ENCODE results near the gene LTN1. TPM values are rescaled to one million over a fixed set of nuclear protein-coding genes. Genes with fewer than 3 reads are reported as not detected.

Gene LTN1, protein sequence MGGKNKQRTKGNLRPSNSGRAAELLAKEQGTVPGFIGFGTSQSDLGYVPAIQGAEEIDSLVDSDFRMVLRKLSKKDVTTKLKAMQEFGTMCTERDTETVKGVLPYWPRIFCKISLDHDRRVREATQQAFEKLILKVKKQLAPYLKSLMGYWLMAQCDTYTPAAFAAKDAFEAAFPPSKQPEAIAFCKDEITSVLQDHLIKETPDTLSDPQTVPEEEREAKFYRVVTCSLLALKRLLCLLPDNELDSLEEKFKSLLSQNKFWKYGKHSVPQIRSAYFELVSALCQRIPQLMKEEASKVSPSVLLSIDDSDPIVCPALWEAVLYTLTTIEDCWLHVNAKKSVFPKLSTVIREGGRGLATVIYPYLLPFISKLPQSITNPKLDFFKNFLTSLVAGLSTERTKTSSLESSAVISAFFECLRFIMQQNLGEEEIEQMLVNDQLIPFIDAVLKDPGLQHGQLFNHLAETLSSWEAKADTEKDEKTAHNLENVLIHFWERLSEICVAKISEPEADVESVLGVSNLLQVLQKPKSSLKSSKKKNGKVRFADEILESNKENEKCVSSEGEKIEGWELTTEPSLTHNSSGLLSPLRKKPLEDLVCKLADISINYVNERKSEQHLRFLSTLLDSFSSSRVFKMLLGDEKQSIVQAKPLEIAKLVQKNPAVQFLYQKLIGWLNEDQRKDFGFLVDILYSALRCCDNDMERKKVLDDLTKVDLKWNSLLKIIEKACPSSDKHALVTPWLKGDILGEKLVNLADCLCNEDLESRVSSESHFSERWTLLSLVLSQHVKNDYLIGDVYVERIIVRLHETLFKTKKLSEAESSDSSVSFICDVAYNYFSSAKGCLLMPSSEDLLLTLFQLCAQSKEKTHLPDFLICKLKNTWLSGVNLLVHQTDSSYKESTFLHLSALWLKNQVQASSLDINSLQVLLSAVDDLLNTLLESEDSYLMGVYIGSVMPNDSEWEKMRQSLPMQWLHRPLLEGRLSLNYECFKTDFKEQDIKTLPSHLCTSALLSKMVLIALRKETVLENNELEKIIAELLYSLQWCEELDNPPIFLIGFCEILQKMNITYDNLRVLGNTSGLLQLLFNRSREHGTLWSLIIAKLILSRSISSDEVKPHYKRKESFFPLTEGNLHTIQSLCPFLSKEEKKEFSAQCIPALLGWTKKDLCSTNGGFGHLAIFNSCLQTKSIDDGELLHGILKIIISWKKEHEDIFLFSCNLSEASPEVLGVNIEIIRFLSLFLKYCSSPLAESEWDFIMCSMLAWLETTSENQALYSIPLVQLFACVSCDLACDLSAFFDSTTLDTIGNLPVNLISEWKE (N-terminal part only)
- 10 to 100 TPM; 27.4 to 41.1 (median 29.8) TPM for total RNA-seq

DNA sequence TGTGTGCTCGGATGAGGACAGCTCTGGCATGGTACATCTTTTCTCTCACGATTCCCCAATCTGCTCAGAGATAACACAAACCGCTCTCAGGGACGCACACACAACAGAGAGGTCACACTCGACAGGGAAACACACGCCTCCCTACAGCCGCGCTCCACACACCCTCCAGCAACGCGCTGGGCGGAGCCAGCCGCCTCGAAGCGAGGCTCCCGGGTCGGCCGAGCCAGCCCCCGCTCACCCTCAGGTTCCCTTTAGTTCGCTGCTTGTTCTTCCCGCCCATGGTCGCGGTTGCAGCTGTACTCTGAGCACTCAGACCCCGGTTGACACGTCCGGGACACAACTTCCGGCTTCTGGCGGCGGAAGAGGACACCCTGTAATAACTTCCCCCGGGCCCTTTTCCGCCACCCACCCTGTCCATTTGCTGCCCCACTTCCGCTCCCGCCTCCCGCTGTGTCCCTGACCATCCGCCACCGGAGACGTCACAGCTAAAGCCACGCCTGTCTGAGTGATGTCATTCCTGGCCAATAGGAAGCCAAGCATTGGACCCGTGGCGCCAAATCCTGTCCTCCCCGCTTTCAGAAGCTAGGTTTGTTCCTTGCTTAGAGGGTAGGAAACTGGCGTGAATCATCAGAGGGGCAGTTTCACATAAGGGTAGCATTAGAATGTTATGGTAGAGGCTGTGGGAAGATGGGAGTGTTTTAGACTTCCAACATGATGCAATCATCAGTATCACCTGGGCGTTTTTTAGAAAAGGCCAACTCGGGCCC lies at the start of gene LTN1:
LTN1 (minus strand) TSS at position 352 of the 767 bp plus-strand sequence; CDS start at position 280, 72 bp downstream.
- no peaks in the 10 kb centered on the region for H3K27me3 ChIP-seq
- H3K4me3 ChIP-seq, result peak within 1 kb of the TSS; percentile 86 to 92 (median 87)
- no peaks in the 10 kb centered on the region for H3K36me3 ChIP-seq
- DNase-seq (ENCODE audit: low spot score in 2 of 2), result peak; percentile 99
- TF ChIP-seq POLR2A (IDR thresholded peaks at IDR 0.05), result peak; percentile 56
- peak; percentile 86 to 90 (median 86) for TF ChIP-seq POLR2AphosphoS5 (IDR thresholded peaks at IDR 0.05)
- TF ChIP-seq, protein P1, sequence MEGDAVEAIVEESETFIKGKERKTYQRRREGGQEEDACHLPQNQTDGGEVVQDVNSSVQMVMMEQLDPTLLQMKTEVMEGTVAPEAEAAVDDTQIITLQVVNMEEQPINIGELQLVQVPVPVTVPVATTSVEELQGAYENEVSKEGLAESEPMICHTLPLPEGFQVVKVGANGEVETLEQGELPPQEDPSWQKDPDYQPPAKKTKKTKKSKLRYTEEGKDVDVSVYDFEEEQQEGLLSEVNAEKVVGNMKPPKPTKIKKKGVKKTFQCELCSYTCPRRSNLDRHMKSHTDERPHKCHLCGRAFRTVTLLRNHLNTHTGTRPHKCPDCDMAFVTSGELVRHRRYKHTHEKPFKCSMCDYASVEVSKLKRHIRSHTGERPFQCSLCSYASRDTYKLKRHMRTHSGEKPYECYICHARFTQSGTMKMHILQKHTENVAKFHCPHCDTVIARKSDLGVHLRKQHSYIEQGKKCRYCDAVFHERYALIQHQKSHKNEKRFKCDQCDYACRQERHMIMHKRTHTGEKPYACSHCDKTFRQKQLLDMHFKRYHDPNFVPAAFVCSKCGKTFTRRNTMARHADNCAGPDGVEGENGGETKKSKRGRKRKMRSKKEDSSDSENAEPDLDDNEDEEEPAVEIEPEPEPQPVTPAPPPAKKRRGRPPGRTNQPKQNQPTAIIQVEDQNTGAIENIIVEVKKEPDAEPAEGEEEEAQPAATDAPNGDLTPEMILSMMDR (IDR thresholded peaks at IDR 0.05), result no peak
- peak within 1 kb of the TSS; percentile 93 for H3K27ac ChIP-seq
- no peaks in the 10 kb centered on the region for H3K9me3 ChIP-seq
- peaks cover 0 to 6% of the 10 kb centered on the region in 2 donors for H3K4me1 ChIP-seq
- intact Hi-C loops (cut with DNase I; ENCODE audit: low total_unique reads), result no loop called here

DNA sequence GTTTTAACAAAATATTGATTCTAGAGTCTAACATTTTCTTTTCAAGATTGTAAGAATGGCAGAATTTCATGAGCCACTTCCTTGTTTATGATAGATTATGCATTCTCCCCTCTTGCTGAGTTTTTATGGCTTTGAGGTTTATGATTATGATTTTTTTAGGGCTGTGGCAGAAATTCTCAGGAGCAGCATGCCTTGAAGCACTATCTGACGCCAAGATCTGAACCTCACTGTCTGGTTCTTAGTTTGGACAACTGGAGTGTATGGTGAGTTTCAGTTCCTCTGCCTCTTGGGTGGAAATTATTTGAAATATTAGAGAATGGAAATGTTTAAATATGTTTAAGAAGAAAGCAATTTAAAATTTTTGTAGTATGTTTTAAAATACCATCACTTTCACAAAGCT lies 42.0 kb upstream of the LTN1 start:
- Histone ChIP-seq H3K4me3 (no peak overlapping the region), H3K36me3 (peaks cover 6% of the 10 kb centered on the region), H3K9me3 (no peaks in the 10 kb centered on the region), H3K27me3 (no peaks in the 10 kb centered on the region), H3K4me1 (no peaks in the 10 kb centered on the region), H3K27ac (no peak overlapping the region)
- DNase-seq (ENCODE audit: low spot score in 2 of 2), result no peak
- TF ChIP-seq POLR2A (IDR thresholded peaks at IDR 0.05) (no peak), POLR2AphosphoS5 (IDR thresholded peaks at IDR 0.05) (no peak)
- TF ChIP-seq, protein P1 (IDR thresholded peaks at IDR 0.05), result no peak
- intact Hi-C loops (cut with DNase I; ENCODE audit: low total_unique reads), result no loop called here

DNA sequence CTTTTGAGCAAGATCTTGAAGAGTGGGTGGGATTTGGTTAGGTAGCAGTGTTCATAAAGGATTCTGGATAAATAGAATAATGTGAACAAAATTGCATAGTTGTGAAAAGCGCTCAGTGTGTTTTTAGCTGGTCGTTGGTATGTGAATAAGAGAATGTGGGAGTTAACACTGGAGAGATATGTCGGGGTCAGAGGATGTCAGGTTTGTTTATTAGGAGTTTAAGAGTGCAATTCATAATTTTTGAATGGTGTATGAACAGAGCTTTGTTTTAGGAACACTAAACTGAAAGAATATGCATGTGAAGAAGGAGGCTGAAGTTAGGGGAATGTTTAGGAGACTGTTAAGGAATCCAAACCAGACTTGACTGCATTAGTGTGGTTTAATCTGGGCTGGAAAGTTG lies 41.2 kb upstream of the LTN1 start:
- TF ChIP-seq, protein P1 (IDR thresholded peaks at IDR 0.05), result no peak
- no peak for TF ChIP-seq POLR2AphosphoS5 (IDR thresholded peaks at IDR 0.05)
- no peak for TF ChIP-seq POLR2A (IDR thresholded peaks at IDR 0.05)
- DNase-seq (ENCODE audit: low spot score in 2 of 2), result no peak
- Histone ChIP-seq H3K36me3 (peaks cover 6% of the 10 kb centered on the region), H3K4me3 (no peak overlapping the region), H3K27ac (no peak overlapping the region), H3K4me1 (no peaks in the 10 kb centered on the region), H3K27me3 (no peaks in the 10 kb centered on the region), H3K9me3 (no peaks in the 10 kb centered on the region)
- intact Hi-C loops (cut with DNase I; ENCODE audit: low total_unique reads), result no loop called here

DNA sequence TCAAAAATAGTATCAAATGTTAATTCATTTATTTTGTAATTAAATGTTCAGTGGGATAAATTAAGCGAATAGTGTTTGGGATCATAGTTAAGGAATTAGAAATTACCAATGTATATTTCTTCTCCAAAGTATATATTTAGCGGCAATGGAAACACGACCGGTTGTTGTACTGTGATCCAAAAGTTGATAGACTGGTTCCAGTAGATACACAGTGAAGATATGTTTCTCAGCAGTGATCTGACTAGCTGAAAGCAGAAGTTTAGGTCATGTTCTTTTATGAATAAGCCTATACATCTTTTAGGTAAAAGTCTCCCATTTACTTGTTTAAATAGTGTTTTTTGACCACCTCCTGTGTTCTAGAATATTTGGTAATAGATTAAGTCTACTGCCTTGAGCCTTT lies 40.6 kb upstream of the LTN1 start:
- Histone ChIP-seq H3K4me1 (no peaks in the 10 kb centered on the region), H3K36me3 (peaks cover 6% of the 10 kb centered on the region), H3K27ac (no peak overlapping the region), H3K9me3 (no peaks in the 10 kb centered on the region), H3K27me3 (no peaks in the 10 kb centered on the region), H3K4me3 (no peak overlapping the region)
- no peak for TF ChIP-seq POLR2A (IDR thresholded peaks at IDR 0.05)
- TF ChIP-seq POLR2AphosphoS5 (IDR thresholded peaks at IDR 0.05), result no peak
- TF ChIP-seq, protein P1 (IDR thresholded peaks at IDR 0.05), result no peak
- intact Hi-C loops (cut with DNase I; ENCODE audit: low total_unique reads), result no loop called here
- DNase-seq (ENCODE audit: low spot score in 2 of 2), result no peak
